VCaP (cell line): ENCODE data around the gene PSMD4.
A peak's percentile ranks its signal among the peaks of the same experiment; 100 is the strongest.
"Not testable (repeated sequence)": the region's sequence is repeated elsewhere in the genome, so short reads cannot be mapped to it uniquely, and the experiment has no call there.

Experiments
- H3K27ac ChIP-seq: fragments of 450-650 bp; 2 replicates; pipeline ENCODE4 v1.5.1; 2017
- TF ChIP-seq, protein P1 (sequence below): fragments of 450-650 bp; conservative IDR thresholded peaks from 2 replicates; pipeline ENCODE4 v1.5.1; 2017; ENCODE audit warnings: mild to moderate bottlenecking, moderate library complexity

The PSMD4 gene

DNA sequence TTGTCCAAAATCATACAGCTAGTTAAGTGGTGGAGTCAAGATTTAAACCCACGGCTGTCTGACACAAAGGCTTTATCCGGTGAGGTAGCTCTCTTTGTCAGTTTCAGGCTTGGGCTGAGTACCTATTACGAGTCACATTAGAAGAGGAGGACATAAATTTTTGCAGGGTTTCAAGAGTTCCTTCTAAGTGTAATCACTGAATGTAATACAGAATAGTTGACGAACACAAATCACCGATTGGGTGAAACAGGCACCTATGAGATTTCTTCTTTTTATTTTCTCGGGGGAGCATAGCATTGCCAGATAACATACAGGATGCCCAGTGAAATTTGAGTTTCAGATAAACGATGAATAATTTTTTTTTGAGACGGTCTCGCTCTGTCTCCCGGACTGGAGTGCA lies 847 bp downstream of the PSMD4 start:
- H3K27ac ChIP-seq, result peak overlapping the region; percentile 93

DNA sequence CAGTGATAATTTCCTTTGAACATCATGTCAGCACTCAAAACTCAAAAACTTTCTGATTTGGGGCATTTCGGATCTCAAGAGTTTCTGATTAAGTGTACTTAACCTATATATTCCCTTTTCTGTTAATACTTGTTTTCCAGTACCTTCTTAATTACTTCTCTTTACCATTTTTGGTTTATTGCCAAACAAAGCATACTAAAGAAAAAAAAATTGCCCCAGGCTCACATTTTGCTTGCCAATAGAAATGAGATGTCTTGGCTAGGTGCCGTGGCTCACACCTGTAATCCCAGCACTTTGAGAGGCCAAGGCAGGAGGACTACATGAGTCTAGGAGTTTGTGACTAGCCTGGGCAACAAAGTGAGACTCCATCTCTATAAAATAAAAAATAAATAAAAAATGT lies 4.8 kb downstream of the PSMD4 start:
- no peak overlapping the region for H3K27ac ChIP-seq
- TF ChIP-seq, protein P1, sequence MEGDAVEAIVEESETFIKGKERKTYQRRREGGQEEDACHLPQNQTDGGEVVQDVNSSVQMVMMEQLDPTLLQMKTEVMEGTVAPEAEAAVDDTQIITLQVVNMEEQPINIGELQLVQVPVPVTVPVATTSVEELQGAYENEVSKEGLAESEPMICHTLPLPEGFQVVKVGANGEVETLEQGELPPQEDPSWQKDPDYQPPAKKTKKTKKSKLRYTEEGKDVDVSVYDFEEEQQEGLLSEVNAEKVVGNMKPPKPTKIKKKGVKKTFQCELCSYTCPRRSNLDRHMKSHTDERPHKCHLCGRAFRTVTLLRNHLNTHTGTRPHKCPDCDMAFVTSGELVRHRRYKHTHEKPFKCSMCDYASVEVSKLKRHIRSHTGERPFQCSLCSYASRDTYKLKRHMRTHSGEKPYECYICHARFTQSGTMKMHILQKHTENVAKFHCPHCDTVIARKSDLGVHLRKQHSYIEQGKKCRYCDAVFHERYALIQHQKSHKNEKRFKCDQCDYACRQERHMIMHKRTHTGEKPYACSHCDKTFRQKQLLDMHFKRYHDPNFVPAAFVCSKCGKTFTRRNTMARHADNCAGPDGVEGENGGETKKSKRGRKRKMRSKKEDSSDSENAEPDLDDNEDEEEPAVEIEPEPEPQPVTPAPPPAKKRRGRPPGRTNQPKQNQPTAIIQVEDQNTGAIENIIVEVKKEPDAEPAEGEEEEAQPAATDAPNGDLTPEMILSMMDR, result no peak

More for the DNA sequence above, 847 bp downstream of the PSMD4 start:
- TF ChIP-seq, protein P1, result no peak

DNA sequence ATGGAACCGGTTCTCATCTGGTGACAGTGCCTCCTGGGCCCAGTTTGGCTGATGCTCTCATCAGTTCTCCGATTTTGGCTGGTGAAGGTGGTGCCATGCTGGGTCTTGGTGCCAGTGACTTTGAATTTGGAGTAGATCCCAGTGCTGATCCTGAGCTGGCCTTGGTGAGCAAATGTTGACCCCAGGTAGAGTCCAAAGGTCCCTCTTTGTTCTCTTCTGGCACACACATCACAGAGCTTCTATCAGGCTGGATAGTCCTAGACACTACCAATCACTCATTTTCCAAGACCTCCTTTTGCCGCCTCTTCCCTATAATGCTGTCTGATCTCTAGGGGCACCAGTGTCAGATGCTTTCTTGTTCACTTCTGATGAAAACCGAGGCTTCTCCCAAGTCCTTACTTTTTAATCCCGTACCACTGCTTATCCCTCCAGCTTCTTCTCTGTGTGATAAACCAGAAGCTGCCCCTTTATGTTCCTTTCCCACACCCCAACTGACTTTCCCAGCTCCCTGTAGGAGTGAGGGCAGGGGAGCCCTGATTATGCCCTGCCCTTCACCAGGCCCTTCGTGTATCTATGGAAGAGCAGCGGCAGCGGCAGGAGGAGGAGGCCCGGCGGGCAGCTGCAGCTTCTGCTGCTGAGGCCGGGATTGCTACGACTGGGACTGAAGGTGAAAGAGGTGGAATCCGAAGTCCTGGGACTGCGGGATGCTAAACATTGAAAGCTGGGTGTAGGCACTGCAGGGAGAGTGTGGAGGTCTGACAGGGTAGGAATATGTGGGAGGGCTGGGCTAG lies 11.1 kb downstream of the PSMD4 start:
- no peak overlapping the region for H3K27ac ChIP-seq
- TF ChIP-seq, protein P1, result no peak

DNA sequence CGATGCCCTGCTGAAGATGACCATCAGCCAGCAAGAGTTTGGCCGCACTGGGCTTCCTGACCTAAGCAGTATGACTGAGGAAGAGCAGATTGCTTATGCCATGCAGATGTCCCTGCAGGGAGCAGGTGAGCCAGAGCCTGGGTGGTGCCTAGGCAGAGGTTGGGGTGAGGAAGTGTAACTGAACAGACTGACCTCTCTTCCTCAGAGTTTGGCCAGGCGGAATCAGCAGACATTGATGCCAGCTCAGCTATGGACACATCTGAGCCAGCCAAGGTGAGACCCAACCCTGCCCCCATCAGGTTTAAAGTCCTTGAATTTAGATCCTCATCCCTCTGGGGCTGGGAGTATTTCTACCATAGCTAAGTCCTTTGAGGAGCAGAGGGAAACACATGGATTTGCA lies 11.8 kb downstream of the PSMD4 start:
- TF ChIP-seq, protein P1, result no peak
- H3K27ac ChIP-seq, result no peak overlapping the region

DNA sequence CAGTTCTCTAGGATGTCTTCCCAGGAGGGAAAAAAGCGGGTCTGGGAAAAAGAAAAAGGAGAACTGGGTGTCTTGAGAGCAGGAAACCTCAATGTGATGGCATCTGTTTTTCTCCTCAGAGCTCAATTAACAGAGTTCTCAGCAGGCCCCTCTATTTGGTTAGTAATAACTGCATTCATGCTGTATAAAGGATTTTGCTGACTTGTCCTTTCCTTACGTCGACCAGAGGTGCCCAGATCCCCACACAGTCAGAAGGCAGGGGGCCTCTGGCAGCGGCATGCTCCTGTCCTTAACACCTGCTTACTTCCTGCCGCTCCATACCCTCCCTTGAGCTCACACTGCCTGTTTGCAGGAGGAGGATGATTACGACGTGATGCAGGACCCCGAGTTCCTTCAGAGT lies 12.3 kb downstream of the PSMD4 start:
- TF ChIP-seq, protein P1, result no peak
- no peak overlapping the region for H3K27ac ChIP-seq

DNA sequence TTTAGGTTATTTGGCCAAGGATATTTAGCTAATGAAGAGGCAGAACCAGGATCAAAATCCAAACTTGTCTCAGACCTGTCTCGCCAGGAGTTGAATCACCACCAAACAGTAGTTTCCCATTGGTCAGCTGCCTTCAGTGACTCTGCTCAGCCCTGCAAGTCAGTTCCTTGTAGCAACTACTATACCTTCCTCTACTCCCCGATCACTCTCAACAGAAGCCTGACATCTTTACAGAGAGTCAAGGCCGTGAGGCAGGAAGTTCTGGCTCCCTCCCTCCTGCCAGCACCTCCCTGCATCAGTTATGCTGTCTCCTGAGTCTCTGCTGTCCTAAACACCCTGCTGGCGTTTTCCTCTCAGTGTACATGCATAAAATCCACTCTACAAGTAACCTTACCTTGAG lies 13.2 kb downstream of the PSMD4 start:
- TF ChIP-seq, protein P1, result no peak
- no peak overlapping the region for H3K27ac ChIP-seq

DNA sequence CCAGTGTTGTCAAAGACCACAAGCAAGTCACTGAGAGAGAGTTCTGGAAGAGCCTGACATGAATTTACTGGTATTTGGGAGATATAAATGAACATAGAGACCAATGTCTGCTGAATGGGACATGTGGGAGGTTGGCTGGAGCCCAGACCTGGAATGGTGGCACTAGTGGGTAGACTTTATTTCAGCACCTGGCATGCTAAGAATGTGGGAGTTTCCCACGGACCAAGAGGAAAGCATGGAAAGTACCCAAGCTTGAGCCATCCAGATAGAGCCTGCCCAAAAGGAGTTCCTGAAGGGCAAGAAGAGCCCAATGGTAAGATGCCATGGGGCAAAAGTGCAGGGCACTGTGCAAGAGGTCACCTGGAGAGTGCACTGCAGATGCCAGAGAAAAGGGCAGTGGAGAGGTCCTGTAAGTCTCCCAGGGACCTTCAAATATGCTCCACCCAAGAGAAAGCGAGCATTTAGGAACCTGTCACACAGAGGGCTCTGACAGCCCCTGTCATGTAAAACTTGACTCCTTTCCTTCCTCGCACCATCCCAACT lies 19.5 kb downstream of the PSMD4 start:
- no peak overlapping the region for H3K27ac ChIP-seq
- TF ChIP-seq, protein P1, result no peak

DNA sequence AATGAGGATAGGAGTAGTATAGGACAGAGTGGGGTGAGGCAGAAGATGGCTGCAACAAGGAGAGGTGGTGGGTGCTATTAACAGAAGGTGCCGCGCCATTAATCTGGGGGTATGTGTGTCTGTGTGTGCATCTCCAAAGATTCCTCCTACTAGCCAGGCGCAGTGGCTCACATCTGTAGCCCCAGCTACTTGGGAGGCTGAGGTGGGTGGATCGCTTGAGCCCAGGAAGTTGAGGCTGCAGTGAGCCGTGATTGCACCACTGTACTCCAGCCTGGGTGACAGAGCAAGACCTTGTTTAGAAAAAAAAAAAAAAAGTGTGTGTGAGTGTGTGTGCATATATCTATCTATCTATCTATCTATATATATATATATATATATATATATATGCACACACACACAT lies 20.8 kb downstream of the PSMD4 start:
- H3K27ac ChIP-seq, result not testable (repeated sequence)
